ENCODE results near the gene TMEM181.

DNA sequence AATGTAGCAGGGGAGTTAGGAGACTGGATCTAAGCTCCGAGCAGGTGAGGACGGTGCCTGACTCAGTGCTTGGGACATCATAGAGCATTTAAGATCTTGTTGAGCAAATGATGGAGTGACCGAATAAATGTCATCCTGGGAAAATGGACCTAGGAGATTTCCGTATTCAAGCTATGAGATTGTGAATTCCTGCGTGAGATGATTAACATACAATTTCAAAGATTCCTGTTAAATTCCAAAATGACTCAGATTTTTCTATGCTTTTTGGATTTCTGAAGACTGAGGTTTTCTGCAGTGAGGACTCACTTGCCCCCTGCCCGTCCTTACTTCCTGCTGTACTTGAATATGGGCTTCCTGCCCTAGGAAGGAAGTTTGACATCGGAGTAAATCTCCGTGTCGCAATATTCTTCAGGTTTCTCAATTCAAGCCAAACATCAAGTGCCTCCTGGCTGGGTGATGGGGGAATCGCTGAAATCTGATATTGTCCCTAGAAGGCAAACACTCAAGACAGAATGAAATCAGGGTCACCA is 95.1 kb downstream of the TMEM181 start:
- TF ChIP-seq ZNF274 (IDR thresholded peaks at IDR 0.05; ENCODE audit: low read depth, low read length) = no peak
- no peak for TF ChIP-seq YY1 (IDR thresholded peaks at IDR 0.05; ENCODE audit: insufficient read depth, insufficient read length)
- no peak for TF ChIP-seq SUZ12 (IDR thresholded peaks at IDR 0.05; ENCODE audit: extremely low read depth, insufficient read depth, insufficient read length)

Data from NT2/D1 (cell line).